DND-41 (cell line): Measurements from ENCODE around the gene CDT1.

Source experiments
- CTCF ChIP-seq: IDR thresholded peaks from 2 replicates; pipeline ENCODE4 v1.5.1; 2012; ENCODE audit warnings: borderline replicate concordance, low read length, moderate library complexity, mild to moderate bottlenecking; ENCODE audit not compliant: poor library complexity, severe bottlenecking; ENCODE audit errors: extremely low read depth
- EZH2 ChIP-seq: IDR thresholded peaks from 3 replicates; pipeline ENCODE4 v1.6.1; 2012; ENCODE audit warnings: borderline replicate concordance, low read depth, mild to moderate bottlenecking, moderate library complexity, low read length, inconsistent platforms; ENCODE audit not compliant: severe bottlenecking

GRCh38 chr16:88764913-88765349 is 38.7 kb upstream of the CDT1 start:
- TF ChIP-seq CTCF (no peak), EZH2 (no peak)
